Spinal cord (tissue), 10 donors: Measurements from ENCODE around the gene PLCB1. TPM values are rescaled to one million over a fixed set of nuclear protein-coding genes. Genes with fewer than 3 reads are reported as not detected.
A peak's percentile ranks its signal among the peaks of the same experiment; 100 is the strongest.
"Not testable (repeated sequence)": the region's sequence is repeated elsewhere in the genome, so short reads cannot be mapped to it uniquely, and the experiment has no call there.

Source experiments
- DNase-seq, 6 donors: peaks; one replicate each; pipeline versions ENCODE4 v3.0.0 to v3.0.0-alpha.2; 2013 to 2015; ENCODE audit warnings: low spot score in 6 of 6, low read depth in 4 of 6
- H3K27ac ChIP-seq: one replicate; pipeline ENCODE4 v1.5.1; 2013; ENCODE audit warnings: low read depth, low read length, control low read depth
- H3K27me3 ChIP-seq: one replicate; pipeline ENCODE4 v1.6.1; 2013; ENCODE audit warnings: low read length; ENCODE audit not compliant: control insufficient read depth, insufficient read depth
- H3K36me3 ChIP-seq: one replicate; pipeline ENCODE4 v1.6.1; 2013; ENCODE audit warnings: low read length; ENCODE audit not compliant: control insufficient read depth, insufficient read depth
- H3K4me1 ChIP-seq: one replicate; pipeline ENCODE4 v1.6.1; 2013; ENCODE audit warnings: low read length; ENCODE audit not compliant: control insufficient read depth, insufficient read depth
- H3K4me3 ChIP-seq: one replicate; pipeline ENCODE4 v1.5.1; 2013; ENCODE audit warnings: low read depth, low read length, control low read depth
- H3K9me3 ChIP-seq: one replicate; pipeline ENCODE4 v1.6.1; 2013; ENCODE audit warnings: low read length; ENCODE audit not compliant: control insufficient read depth, insufficient read depth
- WGBS: methylation state at CpG from one replicate; pipeline ENCODE4 v1.1.5; 2013; ENCODE audit warnings: missing lambda C conversion rate; ENCODE audit not compliant: insufficient coverage; 5-methylcytosine and 5-hydroxymethylcytosine counted together
- polyA plus RNA-seq, 2 donors: library from polyadenylated mRNA; unstranded; fragments of 120-200 nt; gene quantifications; one replicate each; pipeline ENCODE4 v1.2.1, GENCODE V29; 2013; ENCODE audit not compliant: insufficient read length in 2 of 2
- total RNA-seq, 2 donors: library from RNA; depleted of rRNA in 1 of 2; stranded (reverse); fragments of 120-200 nt in 1 of 2; fragments of >200 nt in 1 of 2; gene quantifications; one replicate each; pipeline versions ENCODE4 v1.2.3 to v1.2.4, GENCODE V29; 2013 to 2014
- donor health status: healthy.

PLCB1 gene
- total and polyA plus RNA-seq, 4 donors, result 42.9 to 111 (median 88.2) TPM

- Histone ChIP-seq H3K4me3 (no peak overlapping the region), H3K36me3 (no peaks in the 10 kb centered on the region), H3K27ac (no peak overlapping the region), H3K27me3 (no peaks in the 10 kb centered on the region), H3K4me1 (no peaks in the 10 kb centered on the region), H3K9me3 (no peaks in the 10 kb centered on the region)
- no peak for DNase-seq
- WGBS, result no CpG with 5 or more reads among the region's 1 CpG
Observed at GRCh38 chr20:8834851-8835250, 702.8 kb downstream of the PLCB1 start.

- no peaks in the 10 kb centered on the region for H3K4me1 ChIP-seq
- no peaks in the 10 kb centered on the region for H3K9me3 ChIP-seq
- no peaks in the 10 kb centered on the region for H3K36me3 ChIP-seq
- no peak overlapping the region for H3K4me3 ChIP-seq
- no peak for DNase-seq
- no peak overlapping the region for H3K27ac ChIP-seq
- H3K27me3 ChIP-seq, result no peaks in the 10 kb centered on the region
Observed at GRCh38 chr20:8837396-8837795, 705.3 kb downstream of the PLCB1 start.

GRCh38 chr20:8842525-8842924 lies 710.5 kb downstream of the PLCB1 start:
- H3K4me1 ChIP-seq, result no peaks in the 10 kb centered on the region
- 86% methylated on average over 5 of the region's 13 CpGs for WGBS
- DNase-seq, result no peak
- no peak overlapping the region for H3K27ac ChIP-seq
- no peaks in the 10 kb centered on the region for H3K9me3 ChIP-seq
- no peaks in the 10 kb centered on the region for H3K36me3 ChIP-seq
- no peak overlapping the region for H3K4me3 ChIP-seq
- H3K27me3 ChIP-seq, result no peaks in the 10 kb centered on the region

- Histone ChIP-seq H3K36me3 (no peaks in the 10 kb centered on the region), H3K4me1 (no peaks in the 10 kb centered on the region), H3K9me3 (no peaks in the 10 kb centered on the region), H3K27ac (no peak overlapping the region), H3K4me3 (no peak overlapping the region), H3K27me3 (no peaks in the 10 kb centered on the region)
- no peak for DNase-seq
- 91% methylated on average over 5 of the region's 5 CpGs for WGBS
Observed at GRCh38 chr20:8844179-8844578, 712.1 kb downstream of the PLCB1 start.

GRCh38 chr20:8849990-8850389 lies 717.9 kb downstream of the PLCB1 start:
- Histone ChIP-seq H3K4me1 (peaks cover 6% of the 10 kb centered on the region), H3K36me3 (no peaks in the 10 kb centered on the region), H3K9me3 (no peaks in the 10 kb centered on the region), H3K27ac (no peak overlapping the region), H3K4me3 (no peak overlapping the region), H3K27me3 (no peaks in the 10 kb centered on the region)
- DNase-seq, result peak in 2 of 6 donors; percentile 15 to 60
- WGBS, result 62% methylated on average over 2 of the region's 7 CpGs

GRCh38 chr20:8851446-8851845 lies 719.4 kb downstream of the PLCB1 start:
- DNase-seq, result no peak
- Histone ChIP-seq H3K27me3 (no peaks in the 10 kb centered on the region), H3K4me3 (no peak overlapping the region), H3K36me3 (no peaks in the 10 kb centered on the region), H3K27ac (no peak overlapping the region), H3K9me3 (no peaks in the 10 kb centered on the region), H3K4me1 (peaks cover 6% of the 10 kb centered on the region)
- 100% methylated on average over 1 of the region's 1 CpG for WGBS

GRCh38 chr20:8851919-8852318 lies 719.9 kb downstream of the PLCB1 start:
- H3K4me1 ChIP-seq, H3K27ac ChIP-seq, H3K36me3 ChIP-seq: not testable (repeated sequence)

GRCh38 chr20:8853211-8853610 lies 721.1 kb downstream of the PLCB1 start:
- H3K4me3 ChIP-seq, H3K4me1 ChIP-seq: not testable (repeated sequence)
- WGBS, result no CpG with 5 or more reads among the region's 3 CpGs

More at GRCh38 chr20:8851919-8852318, 719.9 kb downstream of the PLCB1 start:
- WGBS, result 100% methylated on average over 1 of the region's 2 CpGs
- not testable (repeated sequence) for H3K27me3 ChIP-seq, H3K4me3 ChIP-seq, DNase-seq, H3K9me3 ChIP-seq

GRCh38 chr20:8853805-8854338 lies 721.8 kb downstream of the PLCB1 start:
- Histone ChIP-seq H3K27ac (peak overlapping the region; percentile 74), H3K4me3 (no peak overlapping the region), H3K27me3 (no peaks in the 10 kb centered on the region), H3K9me3 (peaks cover 2% of the 10 kb centered on the region), H3K4me1 (peaks cover 6% of the 10 kb centered on the region), H3K36me3 (no peaks in the 10 kb centered on the region)
- WGBS, result 67% methylated on average over 1 of the region's 6 CpGs
- peak; percentile 66 to 94 (median 72) for DNase-seq

More at GRCh38 chr20:8853211-8853610, 721.1 kb downstream of the PLCB1 start:
- H3K27me3 ChIP-seq, DNase-seq, H3K36me3 ChIP-seq, H3K9me3 ChIP-seq, H3K27ac ChIP-seq: not testable (repeated sequence)

- Histone ChIP-seq H3K27ac (peak overlapping the region; percentile 74), H3K36me3 (no peaks in the 10 kb centered on the region), H3K4me1 (peaks cover 6% of the 10 kb centered on the region), H3K9me3 (peaks cover 2% of the 10 kb centered on the region), H3K4me3 (no peak overlapping the region), H3K27me3 (no peaks in the 10 kb centered on the region)
- DNase-seq, result peak in 3 of 6 donors; percentile 28 to 62 (median 56)
- 25% methylated on average over 9 of the region's 12 CpGs for WGBS
Observed at GRCh38 chr20:8854571-8854970, 722.5 kb downstream of the PLCB1 start.
